ENCODE results near the gene ANKRD6. TPM values are rescaled to one million over a fixed set of nuclear protein-coding genes. Genes with fewer than 3 reads are reported as not detected.

ANKRD6 gene
- total RNA-seq, 2 experiments from 2014 or later, result 2.4 to 7.0 TPM

- H4K20me1 ChIP-seq (ENCODE audit: insufficient read depth, low read length), result no peaks in the 10 kb centered on the region
- no peak overlapping the region for H2AFZ ChIP-seq (ENCODE audit: low read length)
- H3K4me3 ChIP-seq (ENCODE audit: low read depth, low read length, poor library complexity, severe bottlenecking), result no peak overlapping the region
- H3K9me3 ChIP-seq (ENCODE audit: low read length), result no peaks in the 10 kb centered on the region
- no peak overlapping the region for H3K4me2 ChIP-seq (ENCODE audit: low read length)
- ChIA-PET POLR2A (interaction anchor here (0.6 kb wide), 1 partner anchor 481 kb away, joined by 3 read pairs; no protein-coding TSS in a partner anchor), CTCF (ENCODE audit: unreplicated experiment) (no interaction called here)
- no peaks in the 10 kb centered on the region for H3K79me2 ChIP-seq (ENCODE audit: insufficient read depth, low read depth, low read length)
- no peak overlapping the region for H3K27ac ChIP-seq (ENCODE audit: low read depth, low read length, poor library complexity, severe bottlenecking)
- no peaks in the 10 kb centered on the region for H3K36me3 ChIP-seq (ENCODE audit: insufficient read depth, low read length)
- H3K9me2 ChIP-seq (ENCODE audit: insufficient read depth, low read length), result no peaks in the 10 kb centered on the region
- no peak for TF ChIP-seq EZH2phosphoT487 (IDR thresholded peaks at IDR 0.05; ENCODE audit: borderline replicate concordance, low read depth, low read length)
- no peak for TF ChIP-seq CTCF (conservative IDR thresholded peaks at IDR 0.05; ENCODE audit: low read length)
- H3K4me1 ChIP-seq (ENCODE audit: insufficient read depth, low read length, poor library complexity, severe bottlenecking), result no peaks in the 10 kb centered on the region
- DNase-seq (ENCODE audit: low spot score), result no peak
- intact Hi-C loops (cut with micrococcal nuclease; ENCODE audit: unreplicated experiment), result no loop called here
- BruUV-seq (replicated peaks), result no TSS peak
These were observed 148.7 kb downstream of the ANKRD6 start for GRCh38 chr6:89581689-89582088.

GRCh38 chr6:89582669-89583325 lies 149.8 kb downstream of the ANKRD6 start:
- Histone ChIP-seq H3K9me2 (ENCODE audit: insufficient read depth, low read length) (no peaks in the 10 kb centered on the region), H3K79me2 (ENCODE audit: insufficient read depth, low read depth, low read length) (no peaks in the 10 kb centered on the region), H3K4me2 (ENCODE audit: low read length) (no peak overlapping the region), H3K4me1 (ENCODE audit: insufficient read depth, low read length, poor library complexity, severe bottlenecking) (no peaks in the 10 kb centered on the region), H3K9me3 (ENCODE audit: low read length) (no peaks in the 10 kb centered on the region), H3K36me3 (ENCODE audit: insufficient read depth, low read length) (no peaks in the 10 kb centered on the region), H2AFZ (ENCODE audit: low read length) (no peak overlapping the region), H3K4me3 (ENCODE audit: low read depth, low read length, poor library complexity, severe bottlenecking) (no peak overlapping the region), H3K27ac (ENCODE audit: low read depth, low read length, poor library complexity, severe bottlenecking) (no peak overlapping the region), H4K20me1 (ENCODE audit: insufficient read depth, low read length) (no peaks in the 10 kb centered on the region)
- TF ChIP-seq EZH2phosphoT487 (IDR thresholded peaks at IDR 0.05; ENCODE audit: borderline replicate concordance, low read depth, low read length) (no peak), CTCF (conservative IDR thresholded peaks at IDR 0.05; ENCODE audit: low read length) (no peak)
- POLR2A ChIA-PET, result no interaction called here
- CTCF ChIA-PET (ENCODE audit: unreplicated experiment), result no interaction called here
- BruUV-seq (replicated peaks), result no TSS peak
- no peak for DNase-seq (ENCODE audit: low spot score)
- intact Hi-C loops (cut with micrococcal nuclease; ENCODE audit: unreplicated experiment), result no loop called here

- Histone ChIP-seq H2AFZ (ENCODE audit: low read length) (no peak overlapping the region), H3K79me2 (ENCODE audit: insufficient read depth, low read depth, low read length) (no peaks in the 10 kb centered on the region), H3K9me3 (ENCODE audit: low read length) (no peaks in the 10 kb centered on the region), H3K4me2 (ENCODE audit: low read length) (no peak overlapping the region), H3K27ac (ENCODE audit: low read depth, low read length, poor library complexity, severe bottlenecking) (no peak overlapping the region), H3K9me2 (ENCODE audit: insufficient read depth, low read length) (no peaks in the 10 kb centered on the region), H3K36me3 (ENCODE audit: insufficient read depth, low read length) (no peaks in the 10 kb centered on the region), H4K20me1 (ENCODE audit: insufficient read depth, low read length) (no peaks in the 10 kb centered on the region), H3K4me3 (ENCODE audit: low read depth, low read length, poor library complexity, severe bottlenecking) (no peak overlapping the region), H3K4me1 (ENCODE audit: insufficient read depth, low read length, poor library complexity, severe bottlenecking) (no peaks in the 10 kb centered on the region)
- BruUV-seq (replicated peaks), result no TSS peak
- TF ChIP-seq EZH2phosphoT487 (IDR thresholded peaks at IDR 0.05; ENCODE audit: borderline replicate concordance, low read depth, low read length) (no peak), CTCF (conservative IDR thresholded peaks at IDR 0.05; ENCODE audit: low read length) (0 out of 2 replicates have a peak, but pooled peaks have one; percentile 31)
- no peak for DNase-seq (ENCODE audit: low spot score)
- ChIA-PET POLR2A (no interaction called here), CTCF (ENCODE audit: unreplicated experiment) (no interaction called here)
- intact Hi-C loops (cut with micrococcal nuclease; ENCODE audit: unreplicated experiment), result no loop called here
These were observed 150.6 kb downstream of the ANKRD6 start for GRCh38 chr6:89583559-89583958.
